ENCODE results near the gene FKBP11. TPM values are rescaled to one million over a fixed set of nuclear protein-coding genes. Genes with fewer than 3 reads are reported as not detected.

Gene FKBP11
- total RNA-seq, 2 donors from 2014 or later: 30.1 to 30.7 TPM

DNA sequence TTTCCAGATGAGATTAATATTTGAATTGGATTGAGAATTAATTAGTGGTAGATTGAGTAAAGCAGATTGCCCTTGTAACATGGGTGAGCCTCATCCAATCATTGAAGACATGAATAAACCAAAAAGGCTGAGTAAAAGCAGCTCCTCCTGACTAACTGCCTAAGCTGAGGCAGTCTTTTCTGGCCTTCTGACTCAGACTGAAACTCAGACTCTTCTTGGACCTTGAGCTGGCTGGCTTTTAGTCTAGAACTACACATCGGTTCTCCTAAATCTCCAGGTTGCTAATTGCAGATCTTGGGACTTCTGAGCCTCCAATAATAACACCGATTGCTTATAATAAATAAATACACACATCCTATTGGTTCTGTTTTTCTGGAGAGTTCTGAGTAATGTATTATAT is 24.0 kb downstream of the FKBP11 start:
- no peaks in the 10 kb centered on the region for H3K9me3 ChIP-seq (ENCODE audit: control insufficient read depth, low read length)

DNA sequence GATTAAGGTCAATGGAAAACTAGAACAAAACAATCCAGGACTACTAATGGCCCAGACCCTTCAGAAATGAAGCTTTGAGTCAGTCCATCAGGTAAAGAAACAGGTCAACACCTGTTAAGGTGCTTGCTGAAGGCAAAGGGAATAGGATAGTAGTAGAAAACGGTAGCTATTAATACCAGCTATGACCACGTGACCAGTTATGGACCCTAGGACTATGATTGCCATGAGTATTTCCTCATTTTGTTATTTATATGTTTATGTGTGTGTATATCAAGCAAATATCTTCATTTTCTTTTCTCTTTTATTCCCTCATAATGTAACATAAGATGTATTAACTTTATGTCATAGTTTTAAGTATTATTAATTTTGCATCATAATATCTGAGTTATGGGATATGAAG is 25.6 kb downstream of the FKBP11 start:
- no peak overlapping the region for H3K4me3 ChIP-seq (ENCODE audit: low read length)
- Mint-ChIP-seq H3K4me1 (peaks cover 3% of the 10 kb centered on the region), H3K27me3 (ENCODE audit: insufficient read depth) (peaks cover 24% of the 10 kb centered on the region), H3K27ac (no peak overlapping the region), H3K9me3 (no peaks in the 10 kb centered on the region), H3K4me3 (no peak overlapping the region), H3K36me3 (ENCODE audit: low read depth) (no peaks in the 10 kb centered on the region)
- 78 to 80% methylated on average over 1 to 2 of the region's 2 CpGs for WGBS, 2 experiments (ENCODE audit: insufficient coverage in 1 of 2, insufficient read length in 1 of 2)
- DNase-seq: no peak
- H3K27ac ChIP-seq (ENCODE audit: low read depth, low read length): no peak overlapping the region
- H3K9ac ChIP-seq (ENCODE audit: extremely low read depth, low read length, poor library complexity, severe bottlenecking): no peak overlapping the region
- no peaks in the 10 kb centered on the region for H3K27me3 ChIP-seq (ENCODE audit: control insufficient read depth, insufficient read depth, low read length, poor library complexity, severe bottlenecking)
- H3K4me1 ChIP-seq (ENCODE audit: control insufficient read depth, insufficient read depth, low read length): no peaks in the 10 kb centered on the region
- no peaks in the 10 kb centered on the region for H3K9me3 ChIP-seq (ENCODE audit: control insufficient read depth, low read length)
- TF ChIP-seq, protein P1, sequence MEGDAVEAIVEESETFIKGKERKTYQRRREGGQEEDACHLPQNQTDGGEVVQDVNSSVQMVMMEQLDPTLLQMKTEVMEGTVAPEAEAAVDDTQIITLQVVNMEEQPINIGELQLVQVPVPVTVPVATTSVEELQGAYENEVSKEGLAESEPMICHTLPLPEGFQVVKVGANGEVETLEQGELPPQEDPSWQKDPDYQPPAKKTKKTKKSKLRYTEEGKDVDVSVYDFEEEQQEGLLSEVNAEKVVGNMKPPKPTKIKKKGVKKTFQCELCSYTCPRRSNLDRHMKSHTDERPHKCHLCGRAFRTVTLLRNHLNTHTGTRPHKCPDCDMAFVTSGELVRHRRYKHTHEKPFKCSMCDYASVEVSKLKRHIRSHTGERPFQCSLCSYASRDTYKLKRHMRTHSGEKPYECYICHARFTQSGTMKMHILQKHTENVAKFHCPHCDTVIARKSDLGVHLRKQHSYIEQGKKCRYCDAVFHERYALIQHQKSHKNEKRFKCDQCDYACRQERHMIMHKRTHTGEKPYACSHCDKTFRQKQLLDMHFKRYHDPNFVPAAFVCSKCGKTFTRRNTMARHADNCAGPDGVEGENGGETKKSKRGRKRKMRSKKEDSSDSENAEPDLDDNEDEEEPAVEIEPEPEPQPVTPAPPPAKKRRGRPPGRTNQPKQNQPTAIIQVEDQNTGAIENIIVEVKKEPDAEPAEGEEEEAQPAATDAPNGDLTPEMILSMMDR (conservative IDR thresholded peaks at IDR 0.05): no peak
- H3K36me3 ChIP-seq (ENCODE audit: control insufficient read depth, insufficient read depth, low read length): no peaks in the 10 kb centered on the region

More for the DNA sequence above, 24.0 kb downstream of the FKBP11 start:
- Histone ChIP-seq H3K36me3 (ENCODE audit: control insufficient read depth, insufficient read depth, low read length) (no peaks in the 10 kb centered on the region), H3K27me3 (ENCODE audit: control insufficient read depth, insufficient read depth, low read length, poor library complexity, severe bottlenecking) (no peaks in the 10 kb centered on the region), H3K27ac (ENCODE audit: low read depth, low read length) (no peak overlapping the region), H3K4me3 (ENCODE audit: low read length) (no peak overlapping the region), H3K4me1 (ENCODE audit: control insufficient read depth, insufficient read depth, low read length) (no peaks in the 10 kb centered on the region), H3K9ac (ENCODE audit: extremely low read depth, low read length, poor library complexity, severe bottlenecking) (no peak overlapping the region)
- Mint-ChIP-seq H3K36me3 (ENCODE audit: low read depth) (no peaks in the 10 kb centered on the region), H3K27me3 (ENCODE audit: insufficient read depth) (peaks cover 38% of the 10 kb centered on the region), H3K9me3 (no peaks in the 10 kb centered on the region), H3K4me1 (peaks cover 3% of the 10 kb centered on the region), H3K27ac (no peak overlapping the region), H3K4me3 (no peak overlapping the region)
- no peak for DNase-seq
- WGBS, 2 experiments (ENCODE audit: insufficient coverage in 1 of 2, insufficient read length in 1 of 2): 83 to 96% methylated on average over 1 of the region's 2 CpGs
- TF ChIP-seq, protein P1 (conservative IDR thresholded peaks at IDR 0.05): no peak

DNA sequence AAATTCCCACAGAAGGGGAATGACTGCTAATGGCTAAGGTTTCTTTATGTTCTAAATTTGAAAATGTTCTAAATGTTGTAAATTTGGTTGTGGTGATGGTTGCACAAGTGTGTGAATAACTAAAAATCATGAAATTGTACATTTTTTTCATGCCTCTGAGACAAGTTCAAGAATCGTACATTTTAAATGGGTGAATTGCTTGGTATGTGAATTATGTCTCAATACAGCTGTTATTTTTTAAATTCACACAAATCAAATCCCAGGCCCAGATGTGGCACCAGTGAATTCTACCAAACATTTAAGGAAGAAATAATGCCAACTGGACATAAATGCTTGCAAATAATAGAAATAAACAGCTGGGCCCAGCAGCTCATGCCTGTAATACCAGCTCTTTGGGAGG is 31.0 kb downstream of the FKBP11 start:
- H3K27ac Mint-ChIP-seq: no peak overlapping the region
- H3K27me3 Mint-ChIP-seq (ENCODE audit: insufficient read depth): peaks cover 37% of the 10 kb centered on the region
- Histone ChIP-seq H3K9ac (ENCODE audit: extremely low read depth, low read length, poor library complexity, severe bottlenecking) (no peak overlapping the region), H3K4me1 (ENCODE audit: control insufficient read depth, insufficient read depth, low read length) (no peaks in the 10 kb centered on the region), H3K36me3 (ENCODE audit: control insufficient read depth, insufficient read depth, low read length) (no peaks in the 10 kb centered on the region), H3K4me3 (ENCODE audit: low read length) (no peak overlapping the region), H3K27ac (ENCODE audit: low read depth, low read length) (no peak overlapping the region), H3K27me3 (ENCODE audit: control insufficient read depth, insufficient read depth, low read length, poor library complexity, severe bottlenecking) (no peaks in the 10 kb centered on the region), H3K9me3 (ENCODE audit: control insufficient read depth, low read length) (no peaks in the 10 kb centered on the region)
- no CpG with 5 or more reads among the region's 1 CpG for WGBS, 2 experiments (ENCODE audit: insufficient coverage in 1 of 2, insufficient read length in 1 of 2)
- H3K4me3 Mint-ChIP-seq: no peak overlapping the region
- TF ChIP-seq, protein P1 (conservative IDR thresholded peaks at IDR 0.05): no peak
- DNase-seq: no peak
- no peaks in the 10 kb centered on the region for H3K9me3 Mint-ChIP-seq
- peaks cover 4% of the 10 kb centered on the region for H3K4me1 Mint-ChIP-seq
- no peaks in the 10 kb centered on the region for H3K36me3 Mint-ChIP-seq (ENCODE audit: low read depth)
